SU-DHL-6 (cell line): ENCODE measurements around the gene CEP350.

Source experiments
- H2AFZ ChIP-seq: fragments of 200-600 bp; sonication (generic); 2 replicates; pipeline ENCODE4 v1.6.1; 2014; ENCODE audit warnings: low read depth, mild to moderate bottlenecking, moderate library complexity, mixed read lengths, antibody characterized with exemption, low read length; ENCODE audit not compliant: severe bottlenecking
- H3F3A ChIP-seq: fragments of 200-600 bp; shearing (Covaris generic); 2 replicates; pipeline ENCODE4 v1.6.0; 2016; ENCODE audit warnings: antibody characterized with exemption, mild to moderate bottlenecking; ENCODE audit not compliant: insufficient read depth
- H3K27ac ChIP-seq: fragments of 200-600 bp; sonication (generic); 2 replicates; pipeline ENCODE4 v1.5.1; 2016; ENCODE audit warnings: low read depth, mild to moderate bottlenecking, low read length, moderate library complexity, mixed read lengths
- H3K27me3 ChIP-seq: fragments of 200-600 bp; sonication (generic), shearing (Covaris generic); 2 replicates; pipeline ENCODE4 v1.6.0; 2014; ENCODE audit warnings: mild to moderate bottlenecking, low read length
- H3K36me3 ChIP-seq: fragments of 200-600 bp; sonication (generic); 2 replicates; pipeline ENCODE4 v1.6.1; 2014; ENCODE audit warnings: mild to moderate bottlenecking, low read length, mixed read lengths
- H3K4me2 ChIP-seq: fragments of 300-600, 200-600 bp; shearing (Covaris generic), sonication (generic); 2 replicates; pipeline ENCODE4 v1.6.0; 2014; ENCODE audit warnings: low read length, low read depth, mild to moderate bottlenecking; ENCODE audit not compliant: poor library complexity, severe bottlenecking
- H3K4me3 ChIP-seq: fragments of 200-600 bp; sonication (generic); 2 replicates; pipeline ENCODE4 v1.5.1; 2014; ENCODE audit warnings: antibody characterized with exemption, low read length, mild to moderate bottlenecking, mixed read lengths; ENCODE audit not compliant: insufficient read depth, poor library complexity, severe bottlenecking
- H3K79me2 ChIP-seq: fragments of 200-600 bp; sonication (generic); 2 replicates; pipeline ENCODE4 v1.6.1; 2014; ENCODE audit warnings: mild to moderate bottlenecking, low read length, moderate library complexity; ENCODE audit not compliant: insufficient read depth
- H3K9ac ChIP-seq: fragments of 200-600 bp; sonication (generic); 2 replicates; pipeline ENCODE4 v1.7.0; 2014; ENCODE audit warnings: mild to moderate bottlenecking, low read length
- H3K9me2 ChIP-seq: fragments of 200-600 bp; sonication (generic); replicated peaks from 2 replicates; pipeline ENCODE4 v1.6.1; 2014; ENCODE audit warnings: low read length; ENCODE audit not compliant: insufficient read depth
- H3K9me3 ChIP-seq: fragments of 200-600 bp; sonication (generic); 2 replicates; pipeline ENCODE4 v1.6.1; 2014; ENCODE audit warnings: low read length, mixed read lengths; ENCODE audit not compliant: insufficient read depth
- H4K20me1 ChIP-seq: fragments of 200-600 bp; sonication (generic); 2 replicates; pipeline ENCODE4 v1.6.1; 2014; ENCODE audit warnings: low read depth, mild to moderate bottlenecking, antibody characterized with exemption, low read length, moderate library complexity, mixed read lengths
- EZH2phosphoT487 ChIP-seq: fragments of 200-600 bp; sonication (generic), shearing (Covaris generic); conservative IDR thresholded peaks from 2 replicates; pipeline ENCODE4 v1.6.1; 2018; ENCODE audit warnings: mild to moderate bottlenecking, antibody characterized with exemption, low read length, moderate library complexity, mixed read lengths
- TF ChIP-seq, protein P1 (sequence below): fragments of 200-600 bp; sonication (generic); IDR thresholded peaks from one replicate; pipeline ENCODE4 v1.5.1; 2017; ENCODE audit warnings: antibody characterized with exemption, mild to moderate bottlenecking, low read length, moderate library complexity; ENCODE audit not compliant: insufficient read depth, poor library complexity, severe bottlenecking

Gene CEP350

GRCh38 chr1:180158149-180159147 lies 203.8 kb downstream of the CEP350 start:
- no peak overlapping the region for H3K9ac ChIP-seq
- H3K27me3 ChIP-seq = no peaks in the 10 kb centered on the region
- H3K9me3 ChIP-seq = no peaks in the 10 kb centered on the region
- no peak overlapping the region for H3K4me3 ChIP-seq
- no peak overlapping the region for H2AFZ ChIP-seq
- no peak overlapping the region for H3K27ac ChIP-seq
- TF ChIP-seq EZH2phosphoT487 = no peak
- TF ChIP-seq, protein P1, sequence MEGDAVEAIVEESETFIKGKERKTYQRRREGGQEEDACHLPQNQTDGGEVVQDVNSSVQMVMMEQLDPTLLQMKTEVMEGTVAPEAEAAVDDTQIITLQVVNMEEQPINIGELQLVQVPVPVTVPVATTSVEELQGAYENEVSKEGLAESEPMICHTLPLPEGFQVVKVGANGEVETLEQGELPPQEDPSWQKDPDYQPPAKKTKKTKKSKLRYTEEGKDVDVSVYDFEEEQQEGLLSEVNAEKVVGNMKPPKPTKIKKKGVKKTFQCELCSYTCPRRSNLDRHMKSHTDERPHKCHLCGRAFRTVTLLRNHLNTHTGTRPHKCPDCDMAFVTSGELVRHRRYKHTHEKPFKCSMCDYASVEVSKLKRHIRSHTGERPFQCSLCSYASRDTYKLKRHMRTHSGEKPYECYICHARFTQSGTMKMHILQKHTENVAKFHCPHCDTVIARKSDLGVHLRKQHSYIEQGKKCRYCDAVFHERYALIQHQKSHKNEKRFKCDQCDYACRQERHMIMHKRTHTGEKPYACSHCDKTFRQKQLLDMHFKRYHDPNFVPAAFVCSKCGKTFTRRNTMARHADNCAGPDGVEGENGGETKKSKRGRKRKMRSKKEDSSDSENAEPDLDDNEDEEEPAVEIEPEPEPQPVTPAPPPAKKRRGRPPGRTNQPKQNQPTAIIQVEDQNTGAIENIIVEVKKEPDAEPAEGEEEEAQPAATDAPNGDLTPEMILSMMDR = no peak
- H3K4me2 ChIP-seq = no peak overlapping the region
- no peaks in the 10 kb centered on the region for H3K79me2 ChIP-seq
- no peaks in the 10 kb centered on the region for H3F3A ChIP-seq
- H3K36me3 ChIP-seq = no peaks in the 10 kb centered on the region
- H3K9me2 ChIP-seq = no peaks in the 10 kb centered on the region
- no peaks in the 10 kb centered on the region for H4K20me1 ChIP-seq

DNA sequence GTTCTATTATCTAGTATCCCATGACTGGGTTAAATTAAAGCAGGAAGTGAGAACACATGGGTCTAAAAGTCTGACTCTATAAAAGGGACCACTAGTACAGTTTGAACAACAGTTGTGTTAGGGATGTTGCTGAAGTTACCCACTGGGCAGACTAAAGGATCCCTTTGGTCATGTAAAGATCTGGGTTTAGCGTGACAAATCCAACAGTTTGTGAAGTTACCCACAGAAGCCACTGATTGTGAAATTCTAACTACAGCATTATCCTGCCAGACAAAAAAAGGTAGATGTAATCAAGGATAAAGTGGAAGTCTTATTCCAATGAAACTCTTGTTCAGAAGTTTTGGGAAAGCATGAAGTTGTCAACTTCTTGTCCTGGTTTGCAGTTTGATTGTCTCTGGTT lies 205.7 kb downstream of the CEP350 start:
- H3K79me2 ChIP-seq = no peaks in the 10 kb centered on the region
- H3K4me3 ChIP-seq = no peak overlapping the region
- no peak overlapping the region for H3K27ac ChIP-seq

DNA sequence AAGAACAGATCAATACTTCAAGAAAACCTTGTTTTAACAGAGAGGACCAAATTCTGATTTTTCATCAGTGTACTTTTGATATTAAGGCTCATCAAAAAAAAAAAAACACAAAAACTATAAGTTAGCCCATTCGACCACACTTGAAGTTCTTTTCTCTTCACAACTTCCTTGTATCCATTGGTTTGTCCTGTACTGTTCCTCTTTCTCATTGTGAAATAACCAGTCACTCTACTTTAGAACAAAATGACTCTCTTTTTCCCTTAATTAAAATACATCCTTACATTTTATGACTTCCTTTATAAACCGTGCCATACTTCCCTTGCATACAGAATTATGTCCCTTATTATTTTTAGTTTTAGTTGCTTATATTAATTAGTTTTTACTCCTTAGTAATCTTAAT lies 208.4 kb downstream of the CEP350 start:
- H3K27ac ChIP-seq = no peak overlapping the region
- H3K9me2 ChIP-seq = no peaks in the 10 kb centered on the region
- H3K79me2 ChIP-seq = no peaks in the 10 kb centered on the region
- H3K4me2 ChIP-seq = no peak overlapping the region
- H3K4me3 ChIP-seq = no peak overlapping the region
- no peaks in the 10 kb centered on the region for H4K20me1 ChIP-seq
- no peaks in the 10 kb centered on the region for H3F3A ChIP-seq
- H2AFZ ChIP-seq = no peak overlapping the region
- H3K36me3 ChIP-seq = no peaks in the 10 kb centered on the region
- H3K9me3 ChIP-seq = no peaks in the 10 kb centered on the region
- no peak for TF ChIP-seq EZH2phosphoT487
- TF ChIP-seq, protein P1 = no peak
- H3K9ac ChIP-seq = no peak overlapping the region
- H3K27me3 ChIP-seq = no peaks in the 10 kb centered on the region

More for the DNA sequence above, 205.7 kb downstream of the CEP350 start:
- H3K4me2 ChIP-seq = no peak overlapping the region
- H2AFZ ChIP-seq = no peak overlapping the region
- H3F3A ChIP-seq = no peaks in the 10 kb centered on the region
- H3K9me3 ChIP-seq = no peaks in the 10 kb centered on the region
- H3K9me2 ChIP-seq = no peaks in the 10 kb centered on the region
- H3K9ac ChIP-seq = no peak overlapping the region
- no peaks in the 10 kb centered on the region for H3K27me3 ChIP-seq
- TF ChIP-seq, protein P1 = no peak
- no peak for TF ChIP-seq EZH2phosphoT487
- H3K36me3 ChIP-seq = no peaks in the 10 kb centered on the region
- H4K20me1 ChIP-seq = no peaks in the 10 kb centered on the region
